ENCODE results near the gene SUGCT.

DNA sequence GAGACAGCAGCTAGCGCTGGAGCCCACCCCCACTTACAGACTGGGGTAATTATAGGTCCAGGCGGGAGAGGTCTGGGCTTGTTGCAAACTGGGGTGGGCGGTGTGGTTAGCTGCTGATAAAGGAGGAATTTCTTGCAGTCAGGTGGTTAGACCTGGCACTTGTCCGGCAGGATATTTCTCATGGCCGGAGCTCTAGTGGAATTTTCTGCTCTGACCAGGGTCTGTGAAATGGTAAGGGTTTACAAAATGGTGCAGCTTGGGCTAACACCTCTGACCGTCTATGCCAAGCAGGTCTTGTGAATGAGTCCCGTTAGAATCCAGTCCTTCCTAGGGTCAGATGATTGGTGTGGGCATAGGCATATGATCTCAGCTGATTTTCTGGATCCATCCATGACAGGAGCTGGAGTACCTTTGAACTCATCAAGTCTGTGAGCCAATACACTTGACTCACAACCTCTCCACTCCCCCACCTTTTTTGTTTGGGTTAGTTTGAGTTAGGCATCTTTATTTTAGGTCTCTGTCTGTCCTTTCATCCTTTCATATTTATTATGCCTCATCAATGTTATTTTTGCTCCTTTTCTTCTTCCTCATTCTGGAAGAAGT, 213.4 kb downstream of the SUGCT start:
- TF ChIP-seq, protein P1, sequence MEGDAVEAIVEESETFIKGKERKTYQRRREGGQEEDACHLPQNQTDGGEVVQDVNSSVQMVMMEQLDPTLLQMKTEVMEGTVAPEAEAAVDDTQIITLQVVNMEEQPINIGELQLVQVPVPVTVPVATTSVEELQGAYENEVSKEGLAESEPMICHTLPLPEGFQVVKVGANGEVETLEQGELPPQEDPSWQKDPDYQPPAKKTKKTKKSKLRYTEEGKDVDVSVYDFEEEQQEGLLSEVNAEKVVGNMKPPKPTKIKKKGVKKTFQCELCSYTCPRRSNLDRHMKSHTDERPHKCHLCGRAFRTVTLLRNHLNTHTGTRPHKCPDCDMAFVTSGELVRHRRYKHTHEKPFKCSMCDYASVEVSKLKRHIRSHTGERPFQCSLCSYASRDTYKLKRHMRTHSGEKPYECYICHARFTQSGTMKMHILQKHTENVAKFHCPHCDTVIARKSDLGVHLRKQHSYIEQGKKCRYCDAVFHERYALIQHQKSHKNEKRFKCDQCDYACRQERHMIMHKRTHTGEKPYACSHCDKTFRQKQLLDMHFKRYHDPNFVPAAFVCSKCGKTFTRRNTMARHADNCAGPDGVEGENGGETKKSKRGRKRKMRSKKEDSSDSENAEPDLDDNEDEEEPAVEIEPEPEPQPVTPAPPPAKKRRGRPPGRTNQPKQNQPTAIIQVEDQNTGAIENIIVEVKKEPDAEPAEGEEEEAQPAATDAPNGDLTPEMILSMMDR (IDR thresholded peaks at IDR 0.05), result no peak
- TF ChIP-seq POLR2AphosphoS5 (IDR thresholded peaks at IDR 0.05) (no peak), POLR2A (IDR thresholded peaks at IDR 0.05; ENCODE audit: low read depth) (no peak), EP300 (IDR thresholded peaks at IDR 0.05) (no peak)

Measured in esophagus muscularis mucosa (tissue), 4 donors.